ENCODE measurements around the gene ZNF672.

ZNF672 gene

GRCh38 chr1:248857201-248857600 is 19.2 kb downstream of the ZNF672 start:
- no peak for DNase-seq (ENCODE audit: low spot score)
- peak overlapping the region; percentile 78 for H3K4me3 ChIP-seq
- no peak overlapping the region for H3K27ac ChIP-seq
- TF ChIP-seq CTCF (IDR thresholded peaks at IDR 0.05): no peak

- DNase-seq (ENCODE audit: low spot score): no peak
- H3K27ac ChIP-seq: peak overlapping the region in 1 of 2 donors; percentile 94
- peak overlapping the region; percentile 78 for H3K4me3 ChIP-seq
- no peak for TF ChIP-seq CTCF (IDR thresholded peaks at IDR 0.05)
These were observed 19.7 kb downstream of the ZNF672 start for GRCh38 chr1:248857749-248858095.

GRCh38 chr1:248858096-248858890 is 20.3 kb downstream of the ZNF672 start:
- DNase-seq (ENCODE audit: low spot score): peak; percentile 86
- Histone ChIP-seq H3K4me3 (peak overlapping the region; percentile 78), H3K27ac (peak overlapping the region; percentile 81 to 94)
- TF ChIP-seq CTCF (IDR thresholded peaks at IDR 0.05): no peak

- TF ChIP-seq CTCF (IDR thresholded peaks at IDR 0.05): no peak
- peak within 1 kb of the TSS; percentile 81 to 94 for H3K27ac ChIP-seq
- peak within 1 kb of the TSS; percentile 78 for H3K4me3 ChIP-seq
- peak; percentile 97 for DNase-seq (ENCODE audit: low spot score)
These were observed 21.2 kb downstream of the ZNF672 start, which contains the start of gene ZNF692 for GRCh38 chr1:248858891-248859889. TSS of gene ZNF692 (minus strand) at chr1:248859085. CDS start at chr1:248858309, 776 bp downstream.

- no peak for TF ChIP-seq CTCF (IDR thresholded peaks at IDR 0.05)
- no peak for DNase-seq (ENCODE audit: low spot score)
- H3K27ac ChIP-seq: no peak overlapping the region
- no peak overlapping the region for H3K4me3 ChIP-seq
These were observed 22.0 kb downstream of the ZNF672 start for GRCh38 chr1:248860007-248860406.

- no peak for DNase-seq (ENCODE audit: low spot score)
- no peak for TF ChIP-seq CTCF (IDR thresholded peaks at IDR 0.05)
- no peak overlapping the region for H3K27ac ChIP-seq
- H3K4me3 ChIP-seq: no peak overlapping the region
These were observed 23.6 kb downstream of the ZNF672 start for GRCh38 chr1:248861616-248862015.
